ENCODE measurements around the gene SLC28A2.

Gene SLC28A2, protein sequence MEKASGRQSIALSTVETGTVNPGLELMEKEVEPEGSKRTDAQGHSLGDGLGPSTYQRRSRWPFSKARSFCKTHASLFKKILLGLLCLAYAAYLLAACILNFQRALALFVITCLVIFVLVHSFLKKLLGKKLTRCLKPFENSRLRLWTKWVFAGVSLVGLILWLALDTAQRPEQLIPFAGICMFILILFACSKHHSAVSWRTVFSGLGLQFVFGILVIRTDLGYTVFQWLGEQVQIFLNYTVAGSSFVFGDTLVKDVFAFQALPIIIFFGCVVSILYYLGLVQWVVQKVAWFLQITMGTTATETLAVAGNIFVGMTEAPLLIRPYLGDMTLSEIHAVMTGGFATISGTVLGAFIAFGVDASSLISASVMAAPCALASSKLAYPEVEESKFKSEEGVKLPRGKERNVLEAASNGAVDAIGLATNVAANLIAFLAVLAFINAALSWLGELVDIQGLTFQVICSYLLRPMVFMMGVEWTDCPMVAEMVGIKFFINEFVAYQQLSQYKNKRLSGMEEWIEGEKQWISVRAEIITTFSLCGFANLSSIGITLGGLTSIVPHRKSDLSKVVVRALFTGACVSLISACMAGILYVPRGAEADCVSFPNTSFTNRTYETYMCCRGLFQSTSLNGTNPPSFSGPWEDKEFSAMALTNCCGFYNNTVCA

GRCh38 chr15:45251888-45252287, at the start of gene SLC28A2:
Gene SLC28A2, plus strand, starts transcription at chr15:45252234. Its CDS starts 982 bp downstream, at chr15:45253216.
- Mint-ChIP-seq H3K9me3 (no peaks in the 10 kb centered on the region), H3K27me3 (no peaks in the 10 kb centered on the region), H3K36me3 (ENCODE audit: low read depth) (no peaks in the 10 kb centered on the region), H3K4me1 (ENCODE audit: low read depth) (no peaks in the 10 kb centered on the region), H3K27ac (no peak within 1 kb of the TSS), H3K4me3 (no peak within 1 kb of the TSS)

- Mint-ChIP-seq H3K27ac (no peak overlapping the region), H3K4me3 (no peak overlapping the region), H3K4me1 (ENCODE audit: low read depth) (peaks cover 3% of the 10 kb centered on the region), H3K36me3 (ENCODE audit: low read depth) (no peaks in the 10 kb centered on the region), H3K27me3 (peaks cover 6% of the 10 kb centered on the region), H3K9me3 (no peaks in the 10 kb centered on the region)
These were observed 48.9 kb upstream of the SLC28A2 start for GRCh38 chr15:45203182-45203581.

DNA sequence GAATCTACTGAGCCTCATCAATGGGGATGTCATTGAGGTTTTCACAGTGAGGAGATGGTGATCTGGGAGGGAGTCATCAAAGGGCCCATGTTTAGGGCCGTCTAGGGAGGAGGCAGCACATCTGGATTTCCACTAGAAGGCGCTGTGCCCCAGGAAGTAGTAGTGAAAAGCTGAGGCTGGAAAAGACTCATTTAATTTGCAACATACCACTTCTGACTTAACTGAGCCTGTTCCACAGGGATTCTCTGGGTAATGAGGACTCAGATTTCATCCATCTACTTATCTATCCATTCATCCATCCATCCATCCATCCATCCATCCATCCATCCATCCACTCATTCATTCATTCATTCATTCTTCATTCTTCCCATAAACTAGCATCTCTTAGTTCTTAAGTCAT, 46.8 kb upstream of the SLC28A2 start:
- Mint-ChIP-seq H3K4me1 (ENCODE audit: low read depth) (peaks cover 3% of the 10 kb centered on the region), H3K36me3 (ENCODE audit: low read depth) (no peaks in the 10 kb centered on the region), H3K27ac (peak overlapping the region; percentile 16), H3K27me3 (peaks cover 7% of the 10 kb centered on the region), H3K9me3 (no peaks in the 10 kb centered on the region), H3K4me3 (no peak overlapping the region)

DNA sequence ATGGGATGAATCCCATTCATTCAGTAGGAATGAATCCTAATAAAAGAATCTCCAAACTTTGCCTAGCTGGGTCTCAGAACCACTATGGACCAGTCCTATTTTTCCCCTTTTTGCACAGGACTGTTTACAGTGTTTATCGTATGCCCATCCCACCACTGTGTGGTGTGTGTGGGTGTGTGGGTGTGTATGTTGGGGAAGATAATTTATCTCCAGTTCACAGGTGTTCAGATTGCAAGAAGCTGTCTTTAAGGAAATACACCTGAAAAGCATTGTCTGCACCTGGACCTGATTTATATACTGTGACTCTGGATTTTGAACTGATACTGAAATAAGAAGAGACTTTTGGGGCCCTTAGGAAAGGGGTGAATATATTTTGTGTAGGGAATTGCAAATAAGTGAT, 39.5 kb upstream of the SLC28A2 start:
- Mint-ChIP-seq H3K9me3 (no peaks in the 10 kb centered on the region), H3K27me3 (peaks cover 6% of the 10 kb centered on the region), H3K4me3 (no peak overlapping the region), H3K27ac (no peak overlapping the region), H3K4me1 (ENCODE audit: low read depth) (no peaks in the 10 kb centered on the region), H3K36me3 (ENCODE audit: low read depth) (no peaks in the 10 kb centered on the region)

DNA sequence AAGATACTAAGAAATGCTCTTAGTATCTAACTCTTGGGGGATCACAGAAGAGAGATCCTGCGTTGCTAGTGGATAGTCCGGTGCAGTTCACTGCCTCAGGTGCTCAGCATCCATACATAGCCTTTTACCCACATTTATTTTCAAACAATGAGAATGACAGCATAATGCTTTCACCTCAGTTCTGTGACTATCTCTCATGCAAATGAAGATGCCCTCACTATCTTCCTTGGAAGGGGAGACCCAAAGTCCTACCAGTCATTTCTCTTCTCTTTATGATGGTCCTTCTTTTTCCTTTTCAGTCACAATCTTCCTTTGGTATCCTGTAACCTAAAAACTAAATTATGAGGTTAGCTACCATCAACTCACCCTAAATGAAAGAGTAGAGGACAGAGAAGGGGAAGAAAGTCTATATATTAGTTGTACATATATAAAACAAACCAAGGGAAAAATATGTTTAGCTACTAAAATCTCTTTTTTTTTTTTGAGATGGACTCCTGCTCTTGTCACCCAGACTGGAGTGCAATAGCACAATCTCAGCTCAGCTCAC, 30.9 kb upstream of the SLC28A2 start:
- Mint-ChIP-seq H3K9me3 (no peaks in the 10 kb centered on the region), H3K36me3 (ENCODE audit: low read depth) (no peaks in the 10 kb centered on the region), H3K27me3 (peaks cover 23% of the 10 kb centered on the region), H3K4me3 (no peak overlapping the region), H3K4me1 (ENCODE audit: low read depth) (no peaks in the 10 kb centered on the region), H3K27ac (no peak overlapping the region)

- H3K27me3 Mint-ChIP-seq, result peaks cover 23% of the 10 kb centered on the region
- no peak overlapping the region for H3K4me3 Mint-ChIP-seq
- no peaks in the 10 kb centered on the region for H3K9me3 Mint-ChIP-seq
- no peaks in the 10 kb centered on the region for H3K4me1 Mint-ChIP-seq (ENCODE audit: low read depth)
- no peak overlapping the region for H3K27ac Mint-ChIP-seq
- no peaks in the 10 kb centered on the region for H3K36me3 Mint-ChIP-seq (ENCODE audit: low read depth)
These were observed 30.1 kb upstream of the SLC28A2 start for GRCh38 chr15:45221967-45222366.

GRCh38 chr15:45224621-45225217, 27.3 kb upstream of the SLC28A2 start:
- Mint-ChIP-seq H3K27me3 (peaks cover 27% of the 10 kb centered on the region), H3K4me1 (ENCODE audit: low read depth) (no peaks in the 10 kb centered on the region), H3K27ac (no peak overlapping the region), H3K9me3 (no peaks in the 10 kb centered on the region), H3K36me3 (ENCODE audit: low read depth) (no peaks in the 10 kb centered on the region), H3K4me3 (no peak overlapping the region)

DNA sequence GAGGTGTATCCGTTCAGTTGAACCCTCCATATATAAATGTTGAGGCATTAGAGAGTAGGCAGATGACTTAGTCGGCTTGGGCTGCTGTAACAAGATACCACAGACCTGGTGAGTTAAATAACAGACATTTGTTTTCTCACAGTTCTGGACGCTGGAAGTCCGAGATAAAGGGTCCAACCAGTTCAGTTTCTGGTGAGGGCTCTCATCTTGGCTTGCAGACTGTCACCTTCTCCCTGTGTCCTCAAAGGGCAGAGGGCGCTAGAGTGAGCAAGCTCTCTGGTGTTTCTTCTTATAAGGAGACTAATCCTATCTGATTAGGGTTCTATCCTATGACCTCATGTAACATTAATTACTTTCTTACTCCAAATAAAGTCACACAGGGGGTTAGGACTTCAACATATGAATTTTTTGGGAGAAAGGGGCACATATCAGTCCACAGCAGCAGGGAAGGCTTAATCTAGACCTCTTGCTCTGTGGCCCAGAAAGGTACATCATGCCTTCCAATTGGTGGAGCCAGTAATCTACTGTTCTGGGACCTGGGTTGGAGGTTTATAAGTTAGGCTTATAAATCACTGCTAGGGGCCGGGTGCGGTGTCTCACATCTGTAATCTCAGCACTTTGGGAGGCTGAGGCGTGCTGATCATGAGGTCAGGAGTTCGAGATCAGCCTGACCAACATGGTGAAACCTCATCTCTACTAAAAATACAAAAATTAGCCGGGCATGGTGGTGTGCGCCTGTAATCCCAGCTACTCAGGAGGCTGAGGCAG, 26.3 kb upstream of the SLC28A2 start:
- peaks cover 27% of the 10 kb centered on the region for H3K27me3 Mint-ChIP-seq
- no peaks in the 10 kb centered on the region for H3K4me1 Mint-ChIP-seq (ENCODE audit: low read depth)
- H3K4me3 Mint-ChIP-seq, result no peak overlapping the region
- no peak overlapping the region for H3K27ac Mint-ChIP-seq
- H3K36me3 Mint-ChIP-seq (ENCODE audit: low read depth), result no peaks in the 10 kb centered on the region
- H3K9me3 Mint-ChIP-seq, result no peaks in the 10 kb centered on the region

DNA sequence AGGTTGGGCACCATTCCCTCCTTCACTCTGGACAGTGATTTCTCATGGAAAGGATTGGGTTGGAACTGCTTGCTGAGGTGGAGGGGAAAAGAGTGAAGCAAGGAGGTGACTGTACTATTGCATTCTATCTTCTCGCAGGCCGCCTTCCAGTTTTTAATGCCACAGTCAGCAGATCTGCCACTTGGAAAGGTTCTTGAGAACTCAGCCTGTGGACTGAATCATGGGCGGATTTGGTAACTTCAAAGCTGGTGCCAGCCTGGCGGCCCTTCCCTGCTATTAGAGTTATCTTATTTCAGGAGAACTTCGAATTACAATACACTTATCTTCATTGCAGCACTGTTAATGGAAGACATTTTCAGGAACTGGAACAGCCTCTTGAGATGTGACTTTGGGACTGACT, 23.1 kb upstream of the SLC28A2 start:
- peaks cover 8% of the 10 kb centered on the region for H3K27me3 Mint-ChIP-seq
- H3K9me3 Mint-ChIP-seq, result no peaks in the 10 kb centered on the region
- no peak overlapping the region for H3K4me3 Mint-ChIP-seq
- no peaks in the 10 kb centered on the region for H3K36me3 Mint-ChIP-seq (ENCODE audit: low read depth)
- H3K4me1 Mint-ChIP-seq (ENCODE audit: low read depth), result no peaks in the 10 kb centered on the region
- no peak overlapping the region for H3K27ac Mint-ChIP-seq

GRCh38 chr15:45230245-45230965, 21.6 kb upstream of the SLC28A2 start:
- Mint-ChIP-seq H3K4me3 (no peak overlapping the region), H3K4me1 (ENCODE audit: low read depth) (no peaks in the 10 kb centered on the region), H3K27ac (no peak overlapping the region), H3K27me3 (peaks cover 4% of the 10 kb centered on the region), H3K9me3 (peaks cover 6% of the 10 kb centered on the region), H3K36me3 (ENCODE audit: low read depth) (no peaks in the 10 kb centered on the region)

DNA sequence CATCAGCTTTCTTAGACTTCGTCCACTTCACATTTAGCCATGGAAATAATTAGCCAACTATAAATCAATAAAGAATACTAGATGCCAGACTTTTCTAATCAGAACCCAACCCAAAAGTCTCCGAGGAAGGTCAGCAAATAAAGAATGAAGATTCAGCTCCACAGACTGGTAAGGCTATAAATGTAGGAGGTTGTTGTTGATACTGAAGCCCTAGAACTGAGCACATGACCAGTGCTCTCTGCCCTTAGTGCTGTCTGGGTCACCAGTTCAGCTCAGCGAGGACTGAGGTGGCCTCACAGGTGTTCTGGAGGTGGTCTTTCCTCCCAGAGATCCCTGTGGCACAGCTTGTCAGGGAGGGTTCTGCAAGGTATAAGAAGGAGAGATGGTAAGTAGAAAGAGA, 20.9 kb upstream of the SLC28A2 start:
- Mint-ChIP-seq H3K9me3 (peaks cover 11% of the 10 kb centered on the region), H3K4me1 (ENCODE audit: low read depth) (no peaks in the 10 kb centered on the region), H3K27me3 (peaks cover 4% of the 10 kb centered on the region), H3K4me3 (no peak overlapping the region), H3K27ac (no peak overlapping the region), H3K36me3 (ENCODE audit: low read depth) (no peaks in the 10 kb centered on the region)

DNA sequence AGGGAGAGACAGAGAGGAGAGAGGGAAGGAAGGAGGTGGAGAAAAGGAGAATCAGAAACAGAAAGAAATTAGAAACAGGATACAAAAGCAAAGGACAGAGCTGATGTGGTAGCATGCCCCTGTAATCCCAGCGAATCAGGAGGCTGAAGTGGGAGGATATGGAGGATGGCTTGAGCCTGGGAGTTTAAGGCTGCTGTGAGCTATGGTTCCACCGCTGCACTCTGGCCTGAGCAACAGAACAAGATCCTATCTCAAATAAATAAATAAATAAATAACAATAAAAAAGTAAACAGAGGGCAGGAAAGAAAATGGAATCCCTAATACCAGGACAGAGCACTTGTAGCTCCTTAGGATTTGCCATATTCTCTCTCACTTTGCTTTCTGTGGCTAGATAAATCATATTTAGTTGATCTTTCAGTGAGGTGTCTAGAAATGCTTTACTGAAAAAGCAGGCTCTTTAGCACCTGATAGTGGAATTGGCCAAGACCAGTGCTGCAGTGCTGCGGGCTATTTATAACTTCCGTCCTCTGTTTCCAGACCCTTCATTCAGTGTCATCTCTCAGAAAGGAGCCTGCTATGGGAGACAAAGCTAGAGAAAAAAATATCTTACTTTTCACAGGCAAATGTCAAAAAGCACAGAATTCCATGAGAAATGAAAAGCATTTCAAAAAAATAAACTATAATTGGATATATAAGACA, 20.0 kb upstream of the SLC28A2 start:
- Mint-ChIP-seq H3K27ac (no peak overlapping the region), H3K4me3 (no peak overlapping the region), H3K36me3 (ENCODE audit: low read depth) (no peaks in the 10 kb centered on the region), H3K4me1 (ENCODE audit: low read depth) (no peaks in the 10 kb centered on the region), H3K27me3 (peaks cover 4% of the 10 kb centered on the region), H3K9me3 (peaks cover 19% of the 10 kb centered on the region)

DNA sequence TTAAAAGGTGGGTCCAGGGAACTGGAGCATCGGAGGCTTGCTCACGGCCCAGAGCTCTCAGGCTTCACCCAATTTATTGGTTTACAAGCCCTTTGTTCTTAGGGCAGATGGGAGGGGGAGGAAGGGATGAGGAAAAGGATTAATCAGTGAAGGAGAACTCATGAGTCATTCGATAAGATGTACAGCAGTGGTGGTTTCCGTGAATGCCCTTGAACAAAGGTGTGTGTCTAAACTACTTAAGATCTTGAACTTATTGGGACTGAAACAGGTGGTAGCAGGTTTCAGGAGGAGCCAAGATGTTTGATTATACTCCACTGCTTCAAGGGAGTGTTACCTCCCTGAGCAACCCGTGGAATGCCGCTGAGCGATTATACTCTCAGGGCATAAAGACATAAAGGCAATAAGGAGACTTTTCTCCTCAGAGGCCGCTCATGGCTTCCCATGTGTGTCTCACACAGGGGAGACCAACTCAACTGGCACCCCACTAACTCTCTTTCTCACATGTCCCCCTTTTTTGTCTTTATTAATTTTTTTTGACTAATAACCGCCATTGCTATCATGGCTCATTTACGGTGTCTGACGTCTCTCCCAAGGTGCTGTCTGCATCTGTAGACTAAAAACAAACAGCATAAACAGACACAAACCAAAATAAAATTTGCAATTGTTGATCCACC, 17.3 kb upstream of the SLC28A2 start:
- H3K27me3 Mint-ChIP-seq, result no peaks in the 10 kb centered on the region
- H3K9me3 Mint-ChIP-seq, result peaks cover 35% of the 10 kb centered on the region
- H3K4me3 Mint-ChIP-seq, result no peak overlapping the region
- H3K4me1 Mint-ChIP-seq (ENCODE audit: low read depth), result no peaks in the 10 kb centered on the region
- H3K27ac Mint-ChIP-seq, result no peak overlapping the region
- H3K36me3 Mint-ChIP-seq (ENCODE audit: low read depth), result no peaks in the 10 kb centered on the region
